HFFc6 (cell line): ENCODE data around the gene PDE4A. TPM values are rescaled to one million over a fixed set of nuclear protein-coding genes. Genes with fewer than 3 reads are reported as not detected.
A peak's percentile ranks its signal among the peaks of the same experiment; 100 is the strongest.
"Not testable (repeated sequence)": the region's sequence is repeated elsewhere in the genome, so short reads cannot be mapped to it uniquely, and the experiment has no call there.

Source experiments
- DNase-seq: peaks from one replicate; pipeline ENCODE4 v3.0.0-alpha.2; 2018
- H3K27ac Mint-ChIP-seq: 2 replicates; pipeline ENCODE4 v1.8.0; 2020; ENCODE audit warnings: mild to moderate bottlenecking, mixed read lengths
- H3K27me3 Mint-ChIP-seq: 2 replicates; pipeline ENCODE4 v1.8.0; 2021; ENCODE audit warnings: mild to moderate bottlenecking, moderate library complexity, mixed read lengths; ENCODE audit not compliant: insufficient read depth
- H3K36me3 Mint-ChIP-seq: 2 replicates; pipeline ENCODE4 v1.8.0; 2021; ENCODE audit warnings: low read depth, mixed read lengths
- H3K4me1 Mint-ChIP-seq: 2 replicates; pipeline ENCODE4 v1.8.0; 2020; ENCODE audit warnings: low read depth, mixed read lengths
- H3K4me3 Mint-ChIP-seq: 2 replicates; pipeline ENCODE4 v1.8.0; 2020; ENCODE audit warnings: mild to moderate bottlenecking, moderate library complexity, mixed read lengths
- H3K9me3 Mint-ChIP-seq: 2 replicates; pipeline ENCODE4 v1.8.0; 2020; ENCODE audit warnings: mild to moderate bottlenecking, mixed read lengths
- total RNA-seq, 6 experiments: library from RNA; stranded (reverse); fragmentation: NEBNext Ultra II Directional; extraction: Animal tissue kit (Norgen Biotek cat#: 25700); gene quantifications; 2 replicates in 1 of 6; 3 replicates in 5 of 6; pipeline ENCODE4 v1.2.3, GENCODE V29; 2021
- TF ChIP-seq, protein P1 (sequence below): fragments of 200-600 bp; sonication (generic); IDR thresholded peaks from 2 replicates; pipeline ENCODE4 v1.5.0; 2021; ENCODE audit warnings: antibody characterized with exemption, mild to moderate bottlenecking

PDE4A gene
- total RNA-seq, 6 experiments from 2014 or later = 10.1 to 18.9 (median 10.8) TPM

DNA sequence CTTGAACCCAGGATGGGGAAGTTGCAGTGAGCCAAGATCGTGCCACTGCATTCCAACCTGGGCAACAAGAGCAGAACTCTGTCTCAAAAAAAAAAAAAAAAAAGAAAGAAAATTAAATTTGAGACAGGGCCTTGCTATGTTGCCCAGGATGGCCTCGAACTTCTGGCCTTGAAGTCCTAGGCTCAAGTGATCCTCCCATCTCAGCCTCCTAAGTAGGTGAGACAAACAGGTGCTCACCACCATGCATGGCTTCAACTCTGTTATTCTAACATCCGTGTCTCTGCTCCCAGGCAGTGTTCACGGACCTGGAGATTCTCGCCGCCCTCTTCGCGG is 40.3 kb downstream of the PDE4A start:
- TF ChIP-seq, protein P1, sequence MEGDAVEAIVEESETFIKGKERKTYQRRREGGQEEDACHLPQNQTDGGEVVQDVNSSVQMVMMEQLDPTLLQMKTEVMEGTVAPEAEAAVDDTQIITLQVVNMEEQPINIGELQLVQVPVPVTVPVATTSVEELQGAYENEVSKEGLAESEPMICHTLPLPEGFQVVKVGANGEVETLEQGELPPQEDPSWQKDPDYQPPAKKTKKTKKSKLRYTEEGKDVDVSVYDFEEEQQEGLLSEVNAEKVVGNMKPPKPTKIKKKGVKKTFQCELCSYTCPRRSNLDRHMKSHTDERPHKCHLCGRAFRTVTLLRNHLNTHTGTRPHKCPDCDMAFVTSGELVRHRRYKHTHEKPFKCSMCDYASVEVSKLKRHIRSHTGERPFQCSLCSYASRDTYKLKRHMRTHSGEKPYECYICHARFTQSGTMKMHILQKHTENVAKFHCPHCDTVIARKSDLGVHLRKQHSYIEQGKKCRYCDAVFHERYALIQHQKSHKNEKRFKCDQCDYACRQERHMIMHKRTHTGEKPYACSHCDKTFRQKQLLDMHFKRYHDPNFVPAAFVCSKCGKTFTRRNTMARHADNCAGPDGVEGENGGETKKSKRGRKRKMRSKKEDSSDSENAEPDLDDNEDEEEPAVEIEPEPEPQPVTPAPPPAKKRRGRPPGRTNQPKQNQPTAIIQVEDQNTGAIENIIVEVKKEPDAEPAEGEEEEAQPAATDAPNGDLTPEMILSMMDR = no peak
- Mint-ChIP-seq H3K4me1 (no peaks in the 10 kb centered on the region), H3K9me3 (no peaks in the 10 kb centered on the region), H3K4me3 (no peak overlapping the region), H3K27me3 (no peaks in the 10 kb centered on the region; the same call in 1 of the 2 replicates), H3K36me3 (no peaks in the 10 kb centered on the region), H3K27ac (no peak overlapping the region)
- no peak for DNase-seq

- Mint-ChIP-seq H3K4me3 (no peak overlapping the region), H3K9me3 (no peaks in the 10 kb centered on the region), H3K36me3 (no peaks in the 10 kb centered on the region), H3K4me1 (no peaks in the 10 kb centered on the region), H3K27me3 (no peaks in the 10 kb centered on the region; the same call in 1 of the 2 replicates), H3K27ac (no peak overlapping the region)
- DNase-seq = peak; percentile 87
- TF ChIP-seq, protein P1 = no peak
These were observed 41.0 kb downstream of the PDE4A start for GRCh38 chr19:10461047-10461949.

GRCh38 chr19:10462042-10462441 is 41.7 kb downstream of the PDE4A start:
- H3K9me3 Mint-ChIP-seq = not testable (repeated sequence)

DNA sequence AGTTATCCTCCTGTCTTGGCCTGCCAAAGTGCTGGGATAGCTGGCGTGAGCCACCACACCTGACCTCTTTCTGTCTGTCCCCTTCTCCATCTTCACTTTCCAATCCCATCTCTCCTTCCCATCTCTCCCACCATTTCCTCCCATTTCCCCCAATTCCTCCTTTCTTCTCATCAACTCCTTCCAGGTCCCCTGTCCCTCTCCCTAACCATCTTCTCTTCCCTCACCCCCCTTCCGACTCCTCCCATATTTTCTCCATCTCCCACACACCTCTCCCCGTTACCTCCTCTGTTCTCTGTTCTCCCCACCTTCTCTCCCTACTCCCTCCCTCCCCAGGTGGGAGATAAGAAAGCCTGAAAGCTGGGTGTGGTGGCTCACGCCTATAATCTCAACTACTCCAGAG is 42.2 kb downstream of the PDE4A start:
- TF ChIP-seq, protein P1 = no peak
- Mint-ChIP-seq H3K4me3 (no peak overlapping the region), H3K27me3 (no peaks in the 10 kb centered on the region; the same call in 1 of the 2 replicates), H3K36me3 (peaks cover 4% of the 10 kb centered on the region; the same call in 1 of the 2 replicates), H3K4me1 (no peaks in the 10 kb centered on the region), H3K27ac (no peak overlapping the region), H3K9me3 (no peaks in the 10 kb centered on the region)
- no peak for DNase-seq

More at GRCh38 chr19:10462042-10462441, 41.7 kb downstream of the PDE4A start:
- not testable (repeated sequence) for H3K27ac Mint-ChIP-seq, H3K4me1 Mint-ChIP-seq, H3K27me3 Mint-ChIP-seq, H3K4me3 Mint-ChIP-seq, H3K36me3 Mint-ChIP-seq, DNase-seq

- H3K36me3 Mint-ChIP-seq = peaks cover 4% of the 10 kb centered on the region; the same call in 1 of the 2 replicates
- DNase-seq = no peak
- H3K27me3 Mint-ChIP-seq = no peaks in the 10 kb centered on the region; the same call in 1 of the 2 replicates
- H3K27ac Mint-ChIP-seq = no peak overlapping the region
- no peaks in the 10 kb centered on the region for H3K9me3 Mint-ChIP-seq
- H3K4me3 Mint-ChIP-seq = no peak overlapping the region
- H3K4me1 Mint-ChIP-seq = no peaks in the 10 kb centered on the region
- TF ChIP-seq, protein P1 = no peak
These were observed 44.1 kb downstream of the PDE4A start for GRCh38 chr19:10464456-10464855.

GRCh38 chr19:10467104-10467706 is 46.9 kb downstream of the PDE4A start:
- Mint-ChIP-seq H3K36me3 (peaks cover 4% of the 10 kb centered on the region; the same call in 1 of the 2 replicates), H3K27me3 (no peaks in the 10 kb centered on the region; the same call in 1 of the 2 replicates), H3K4me3 (no peak overlapping the region), H3K9me3 (no peaks in the 10 kb centered on the region), H3K4me1 (no peaks in the 10 kb centered on the region), H3K27ac (no peak overlapping the region)
- no peak for DNase-seq
- TF ChIP-seq, protein P1 = no peak
